GM19025 (cell line): ENCODE data around the gene PERM1.
"Not testable (repeated sequence)": the region's sequence is repeated elsewhere in the genome, so short reads cannot be mapped to it uniquely, and the experiment has no call there.

ENCODE experiments used
- ATAC-seq: cut with Tn5 transposase; IDR thresholded peaks from one replicate; pipeline ENCODE4 v1.9.1; 2021; ENCODE audit warnings: mild to moderate bottlenecking, low read depth, moderate library complexity; ENCODE audit not compliant: unreplicated experiment

Gene PERM1

DNA sequence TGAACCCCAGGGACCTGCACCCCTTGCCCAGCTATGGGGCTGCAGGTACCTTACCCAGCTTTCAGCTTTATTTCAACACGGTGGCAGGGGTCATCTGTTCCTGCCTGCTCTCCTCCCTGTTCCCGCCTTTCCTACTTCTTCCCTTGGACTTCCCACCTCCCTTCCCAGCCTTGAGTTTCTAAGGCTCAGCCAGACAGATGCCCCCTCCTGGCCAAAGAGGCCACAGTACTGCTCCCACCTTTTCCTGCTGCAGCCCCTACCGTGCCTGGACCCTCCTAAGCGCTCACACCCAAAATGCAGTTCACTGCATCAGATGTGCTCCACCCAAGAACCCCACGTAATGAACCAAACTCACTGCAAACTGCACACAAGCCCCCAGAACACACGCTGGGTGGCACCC lies 30.5 kb downstream of the PERM1 start:
- no peak for ATAC-seq

DNA sequence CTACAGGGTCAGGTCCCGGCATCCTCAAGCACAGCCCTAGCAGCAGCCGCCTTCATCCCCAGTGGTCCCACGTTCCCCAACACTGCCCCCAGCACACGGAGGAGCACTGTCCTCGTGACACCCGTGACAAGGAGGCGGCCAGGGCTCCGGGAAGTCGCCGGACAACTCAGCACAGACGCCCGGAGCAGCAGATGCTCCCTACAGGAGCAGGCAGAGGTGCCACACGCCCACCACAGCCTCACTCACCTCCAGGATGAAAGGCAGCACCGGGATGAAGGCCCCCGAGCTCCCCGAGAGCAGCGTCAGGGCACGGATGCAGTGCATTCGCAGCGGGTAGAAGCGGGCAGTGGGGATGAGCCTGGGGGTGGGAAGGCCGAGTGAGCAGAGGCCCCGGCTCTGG lies 31.0 kb downstream of the PERM1 start:
- ATAC-seq = no peak

DNA sequence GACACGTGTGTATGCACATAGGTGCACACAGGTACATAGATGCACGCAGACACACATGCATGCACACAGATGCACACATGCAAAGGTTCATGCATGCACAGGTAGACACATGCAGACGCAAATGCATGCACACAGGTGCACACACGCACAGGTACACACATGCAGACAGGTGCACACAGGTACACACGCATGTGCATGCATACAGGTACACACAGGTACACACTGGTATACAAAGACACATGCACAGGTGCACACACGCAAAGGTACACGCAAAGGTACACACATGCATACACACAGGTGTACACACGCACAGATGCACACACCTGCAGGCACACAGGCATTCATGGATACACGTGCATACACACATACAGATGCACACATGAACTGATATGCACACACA lies 31.6 kb downstream of the PERM1 start:
- no peak for ATAC-seq

DNA sequence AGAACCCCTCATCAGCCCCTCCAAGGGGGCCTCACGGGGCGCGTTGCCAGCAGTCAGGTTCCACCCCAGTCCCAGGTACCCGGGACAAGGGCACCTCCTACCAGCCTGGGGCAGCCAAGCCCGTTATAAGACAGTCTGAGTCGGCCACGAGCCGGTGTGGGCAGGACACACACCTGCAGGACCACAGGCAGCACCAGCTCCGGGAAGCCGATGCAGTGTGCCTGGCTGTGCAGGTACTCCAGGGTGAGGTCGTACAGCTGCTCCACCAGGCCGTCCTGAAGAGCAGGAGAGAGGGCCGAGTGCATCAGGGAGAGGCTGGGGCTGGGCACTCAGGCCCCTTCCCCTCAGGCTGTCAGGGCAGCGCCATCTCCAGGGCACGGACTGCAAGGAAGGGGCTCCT lies 33.9 kb downstream of the PERM1 start:
- ATAC-seq = no peak

DNA sequence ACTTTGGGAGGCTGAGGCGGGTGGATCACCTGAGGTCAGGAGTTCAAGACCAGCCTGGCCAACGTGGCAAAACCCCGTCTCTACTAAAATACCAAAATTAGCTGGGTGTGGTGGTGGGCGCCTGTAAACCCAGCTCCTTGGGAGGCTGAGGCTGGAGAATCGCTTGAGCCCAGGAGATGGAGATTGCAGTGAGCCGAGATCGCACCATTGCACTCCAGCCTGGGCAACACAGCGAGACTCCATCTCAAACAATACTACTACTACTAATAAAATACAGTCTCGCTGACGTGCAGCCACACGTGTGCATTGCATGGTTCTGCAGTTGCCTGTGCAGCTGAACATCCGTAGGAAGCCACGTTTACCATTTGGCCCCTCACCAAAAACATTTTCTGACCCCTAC lies 35.1 kb downstream of the PERM1 start:
- ATAC-seq = not testable (repeated sequence)

DNA sequence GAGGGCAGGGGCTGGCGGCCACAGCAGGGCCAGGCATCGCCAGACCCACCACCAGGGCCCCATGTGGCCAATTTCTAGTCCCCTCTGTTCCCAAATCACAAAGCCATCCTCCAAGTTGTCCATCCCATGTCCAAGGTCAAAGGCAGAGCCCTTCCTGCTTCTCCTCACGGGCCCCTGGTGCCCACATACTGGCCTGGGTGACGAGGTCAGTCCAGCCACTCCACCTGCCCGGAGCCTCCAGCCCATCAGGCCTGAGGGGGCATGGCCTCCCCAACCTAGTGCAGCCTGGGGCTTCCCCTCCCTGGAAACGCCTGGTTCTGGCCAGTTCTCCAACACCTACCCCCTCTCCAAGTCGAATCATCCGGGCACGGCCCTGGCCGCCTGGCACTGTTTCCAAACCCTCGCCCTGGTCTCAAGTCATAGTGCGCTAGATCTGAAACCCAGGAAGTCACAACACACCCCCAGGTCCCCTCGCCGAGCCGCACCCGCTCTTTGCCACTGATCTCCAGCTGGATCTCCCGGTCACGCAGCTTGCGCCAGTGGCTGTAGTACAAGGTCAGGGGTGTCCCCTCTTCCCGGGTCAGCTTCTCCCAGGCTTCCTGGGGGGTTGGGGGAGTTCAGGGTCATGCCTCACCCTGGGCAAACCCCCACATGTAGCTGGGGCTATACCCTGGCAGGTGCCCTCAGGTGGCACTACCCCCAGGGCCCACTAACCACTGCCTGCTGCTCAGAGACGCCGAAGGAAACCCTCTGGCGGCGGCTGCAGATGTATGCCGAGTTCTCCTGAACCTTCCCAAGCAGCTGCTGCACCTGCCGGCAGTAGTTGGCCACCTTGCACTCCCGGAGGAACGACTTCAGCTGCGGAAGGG lies 36.0 kb downstream of the PERM1 start:
- ATAC-seq = no peak

DNA sequence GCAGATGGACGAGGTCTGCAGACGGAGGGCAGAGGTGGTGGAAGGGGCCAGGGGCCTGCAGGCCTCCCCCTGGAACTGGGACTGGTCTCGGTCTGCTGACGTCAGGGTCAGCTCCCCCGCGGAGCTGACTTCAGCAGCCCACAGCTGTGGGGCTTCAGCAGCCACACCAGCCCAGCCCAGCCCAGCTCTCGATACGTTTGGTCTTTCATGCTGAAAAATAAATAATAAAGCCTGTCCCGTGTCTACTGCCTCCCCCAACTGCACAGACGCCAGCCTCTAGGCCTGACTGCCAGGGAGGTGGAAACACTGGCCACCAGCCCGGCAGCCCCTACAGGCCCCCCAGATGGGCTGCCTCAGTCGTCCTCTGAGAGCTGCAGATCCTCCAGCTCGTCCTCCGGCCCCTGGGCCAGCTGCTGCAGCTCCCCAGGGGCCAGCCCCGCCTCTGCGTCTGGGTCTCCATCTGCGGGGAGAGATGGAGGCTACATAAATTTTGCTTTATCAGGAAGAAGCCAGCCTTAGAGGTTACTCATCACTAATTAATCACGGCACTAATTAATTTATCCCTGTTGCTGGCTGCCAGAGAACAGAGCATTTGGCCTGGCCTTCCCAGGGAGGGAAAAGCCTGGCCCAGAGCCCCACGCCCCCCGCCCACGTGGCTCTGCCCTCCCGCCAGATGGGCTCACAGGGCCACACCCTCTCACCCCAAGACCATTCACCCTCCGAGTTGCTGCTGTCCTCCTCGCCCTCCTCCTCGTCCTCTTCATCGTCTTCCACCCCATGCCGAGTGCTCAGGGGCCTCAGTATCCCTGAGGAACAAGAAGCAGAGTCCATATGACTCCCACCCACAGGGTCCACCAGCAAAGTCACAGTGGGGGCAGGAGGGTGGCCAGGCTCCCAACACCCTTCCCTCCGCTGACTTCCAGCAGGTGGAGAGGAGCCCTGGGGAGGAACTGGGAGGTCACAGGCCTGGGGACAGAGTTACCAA lies 37.3 kb downstream of the PERM1 start:
- ATAC-seq = no peak

DNA sequence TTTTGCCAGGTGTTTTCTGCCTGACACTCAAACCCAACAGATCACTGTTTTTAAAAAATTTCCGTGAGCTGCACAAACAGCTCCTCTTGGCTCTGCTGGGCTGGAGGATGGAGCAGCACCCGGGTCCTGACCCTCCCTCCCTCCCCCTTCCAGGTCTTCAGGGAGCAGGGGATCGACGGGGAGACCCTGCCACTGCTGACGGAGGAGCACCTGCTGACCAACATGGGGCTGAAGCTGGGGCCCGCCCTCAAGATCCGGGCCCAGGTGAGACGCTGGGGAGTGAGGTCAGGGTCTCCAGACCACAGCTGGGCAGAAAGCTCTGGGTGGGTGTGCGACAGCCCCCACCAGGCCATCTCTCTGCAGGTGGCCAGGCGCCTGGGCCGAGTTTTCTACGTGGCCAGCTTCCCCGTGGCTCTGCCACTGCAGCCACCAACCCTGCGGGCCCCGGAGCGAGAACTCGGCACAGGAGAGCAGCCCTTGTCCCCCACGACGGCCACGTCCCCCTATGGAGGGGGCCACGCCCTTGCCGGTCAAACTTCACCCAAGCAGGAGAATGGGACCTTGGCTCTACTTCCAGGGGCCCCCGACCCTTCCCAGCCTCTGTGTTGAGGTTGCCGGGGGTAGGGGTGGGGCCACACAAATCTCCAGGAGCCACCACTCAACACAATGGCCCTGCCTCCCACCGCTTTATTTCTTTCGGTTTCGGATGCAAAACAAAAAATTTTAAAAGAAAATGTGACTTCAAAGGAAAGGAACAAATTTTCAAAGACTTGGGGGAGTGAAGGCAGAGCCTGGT lies 38.1 kb downstream of the PERM1 start:
- no peak for ATAC-seq

DNA sequence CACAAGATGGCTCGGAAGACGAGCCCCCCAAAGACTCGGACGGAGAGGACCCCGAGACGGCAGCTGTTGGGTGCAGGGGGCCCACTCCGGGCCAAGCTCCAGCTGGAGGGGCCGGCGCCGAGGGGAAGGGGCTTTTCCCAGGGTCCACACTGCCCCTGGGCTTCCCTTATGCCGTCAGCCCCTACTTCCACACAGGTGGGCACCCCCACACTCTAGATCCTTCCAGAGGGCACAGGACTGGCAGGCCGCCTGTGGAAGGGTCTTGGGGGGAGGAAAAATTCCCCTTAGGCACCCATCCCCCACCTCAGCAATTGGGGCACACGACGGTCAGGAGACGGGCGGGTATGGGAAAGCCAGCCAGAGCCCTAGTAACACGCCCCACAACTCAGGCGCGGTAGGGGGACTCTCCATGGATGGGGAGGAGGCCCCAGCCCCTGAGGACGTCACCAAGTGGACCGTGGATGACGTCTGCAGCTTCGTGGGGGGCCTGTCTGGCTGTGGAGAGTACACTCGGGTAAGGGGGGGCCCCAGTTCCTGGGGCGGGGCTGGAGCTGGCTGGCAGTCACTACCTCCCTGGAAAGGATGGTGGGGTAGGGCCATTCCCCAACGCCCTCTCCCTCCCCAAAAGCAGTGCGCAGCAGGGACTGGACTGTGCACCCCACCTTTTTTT lies 38.9 kb downstream of the PERM1 start:
- ATAC-seq = no peak

DNA sequence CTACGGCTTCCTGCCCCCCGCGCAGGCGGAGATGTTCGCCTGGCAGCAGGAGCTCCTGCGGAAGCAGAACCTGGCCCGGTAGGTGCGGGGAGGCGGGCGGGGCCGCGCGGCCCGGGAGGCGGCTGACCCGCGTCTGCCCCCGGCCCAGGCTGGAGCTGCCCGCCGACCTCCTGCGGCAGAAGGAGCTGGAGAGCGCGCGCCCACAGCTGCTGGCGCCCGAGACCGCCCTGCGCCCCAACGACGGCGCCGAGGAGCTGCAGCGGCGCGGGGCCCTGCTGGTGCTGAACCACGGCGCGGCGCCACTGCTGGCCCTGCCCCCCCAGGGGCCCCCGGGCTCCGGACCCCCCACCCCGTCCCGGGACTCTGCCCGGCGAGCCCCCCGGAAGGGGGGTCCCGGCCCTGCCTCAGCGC lies 39.5 kb downstream of the PERM1 start:
- ATAC-seq = no peak

DNA sequence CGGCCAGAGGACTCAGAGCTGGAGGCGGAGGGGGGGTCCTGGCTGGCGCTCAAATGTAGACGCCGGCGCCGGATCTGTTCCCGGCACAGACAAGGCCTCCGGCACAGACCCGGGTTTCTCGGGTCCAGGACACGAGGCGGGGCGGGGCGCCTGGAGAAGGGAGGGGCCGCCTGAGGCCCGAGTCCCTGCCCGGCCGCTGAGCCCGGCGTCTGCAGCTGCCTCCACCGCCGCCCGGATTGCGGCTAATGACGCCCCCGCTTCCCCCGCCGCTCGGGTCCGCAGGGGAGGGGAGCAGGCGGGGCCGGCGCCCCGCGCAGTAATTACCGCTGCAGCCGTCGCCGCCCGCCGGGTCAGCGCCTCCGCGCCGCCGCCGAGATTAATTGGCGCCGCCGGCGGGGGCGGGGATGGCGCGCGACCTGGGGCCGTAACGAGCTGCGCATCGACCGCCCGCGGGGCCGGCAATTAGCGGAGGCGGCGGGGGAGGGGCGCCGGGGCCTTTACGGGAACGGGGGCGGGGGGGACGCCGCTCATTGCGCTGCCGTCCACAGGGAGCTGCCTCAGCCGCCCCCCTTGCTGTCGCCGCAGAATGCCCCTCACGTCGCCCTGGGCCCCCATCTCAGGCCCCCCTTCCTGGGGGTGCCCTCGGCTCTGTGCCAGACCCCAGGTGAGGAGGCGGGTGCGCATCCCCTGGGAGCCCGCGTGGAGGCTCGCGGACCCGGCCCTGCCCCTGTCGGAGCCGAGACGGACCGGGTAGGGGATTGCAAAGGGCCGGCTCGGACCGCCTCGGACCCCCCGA lies 40.1 kb downstream of the PERM1 start:
- no peak for ATAC-seq

DNA sequence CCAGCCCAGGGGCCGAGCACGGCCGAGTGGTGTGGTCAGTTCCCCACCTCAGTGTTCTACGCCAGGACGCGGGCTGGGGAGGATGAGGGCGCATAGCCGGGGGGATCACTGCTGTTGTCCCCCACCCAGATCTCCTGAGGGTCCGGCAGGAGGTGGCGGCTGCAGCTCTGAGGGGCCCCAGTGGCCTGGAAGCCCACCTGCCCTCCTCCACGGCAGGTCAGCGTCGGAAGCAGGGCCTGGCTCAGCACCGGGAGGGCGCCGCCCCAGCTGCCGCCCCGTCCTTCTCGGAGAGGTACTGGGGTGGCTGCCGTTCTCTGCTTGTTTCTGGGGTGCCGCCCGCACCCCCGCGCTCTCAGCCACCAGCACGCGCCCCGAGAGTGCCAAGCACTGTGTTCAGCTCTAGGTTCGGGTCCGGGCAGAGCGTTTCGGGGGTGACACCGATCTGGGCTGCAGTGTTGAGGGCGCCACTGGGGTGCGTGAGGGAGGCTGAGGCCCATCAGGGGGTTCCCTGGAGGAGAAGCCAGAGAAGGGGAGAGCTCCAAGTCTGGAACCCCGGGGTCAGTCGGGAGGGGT lies 40.8 kb downstream of the PERM1 start:
- no peak for ATAC-seq

DNA sequence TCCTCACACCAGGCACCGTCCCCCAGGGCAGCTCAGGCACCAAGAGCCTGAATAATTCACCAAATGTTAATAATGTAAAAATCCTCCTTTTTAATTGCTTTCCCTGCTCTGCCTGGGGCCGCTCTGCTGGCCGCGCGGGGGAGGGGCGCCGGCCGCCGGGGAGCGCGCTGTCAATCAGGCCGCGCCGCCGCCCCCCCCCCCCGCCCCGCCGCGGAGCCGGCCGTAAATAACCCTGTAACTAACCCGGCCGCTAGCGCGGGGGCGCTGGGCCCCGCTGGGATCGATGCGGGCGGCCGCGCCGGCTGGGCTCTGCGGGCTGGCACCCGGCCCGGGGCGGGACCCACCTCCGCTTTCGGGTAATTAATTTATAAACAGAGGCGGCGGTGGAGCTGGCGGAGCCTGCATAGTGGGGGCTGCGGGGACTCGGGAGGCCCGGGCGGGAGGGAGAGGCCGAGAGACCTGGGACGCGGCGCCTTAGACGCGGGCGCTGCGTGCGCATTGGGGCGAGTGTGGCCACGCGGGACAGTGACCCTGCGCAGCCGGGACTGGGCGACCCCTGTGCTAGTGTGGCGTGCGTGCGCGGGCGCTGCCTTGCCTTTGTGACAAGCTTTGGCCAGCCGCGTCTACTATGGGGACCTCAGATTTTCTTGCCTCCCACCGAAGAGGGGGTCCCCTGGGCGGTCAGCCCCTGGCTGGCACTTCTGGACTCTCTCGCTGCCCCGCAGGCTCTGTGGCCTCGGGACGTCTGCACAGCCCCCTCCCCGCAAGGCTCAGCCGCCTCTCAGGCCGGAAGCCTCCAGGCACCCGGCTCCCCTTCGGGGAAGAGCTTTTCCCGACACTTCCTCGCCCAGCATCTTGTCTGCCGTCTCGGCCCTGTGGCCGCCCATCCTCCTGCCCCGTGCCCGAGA lies 41.5 kb downstream of the PERM1 start:
- ATAC-seq = no peak

DNA sequence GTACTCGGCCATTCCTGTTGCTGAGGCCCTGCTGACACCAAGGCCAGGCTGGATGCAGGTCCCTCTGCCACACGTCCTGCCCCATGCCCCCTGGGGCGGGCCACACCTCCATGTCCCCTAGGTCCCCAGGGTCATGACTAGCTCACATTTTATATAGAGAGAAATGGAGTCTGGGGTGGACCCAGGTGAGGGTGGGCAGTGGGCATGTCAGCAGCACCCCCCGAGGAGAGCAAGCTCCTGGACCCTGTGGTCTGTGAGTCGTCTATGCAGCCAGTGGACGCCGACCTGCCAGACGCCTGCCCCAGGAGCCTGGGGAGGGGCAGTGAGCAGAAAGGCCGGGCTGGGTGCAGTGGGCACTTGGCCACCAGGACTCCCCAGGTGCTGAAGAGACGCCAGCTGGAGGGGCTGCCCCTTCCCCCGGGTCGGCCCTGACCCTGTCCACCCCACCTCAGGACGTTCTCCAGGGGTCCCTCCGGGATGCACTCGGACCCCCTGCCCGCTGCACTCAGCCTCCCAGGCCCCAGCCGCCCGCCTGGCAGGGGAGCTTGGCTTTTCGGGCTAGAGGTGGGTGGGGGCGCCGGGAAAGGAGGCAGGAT lies 42.3 kb downstream of the PERM1 start:
- ATAC-seq = no peak

DNA sequence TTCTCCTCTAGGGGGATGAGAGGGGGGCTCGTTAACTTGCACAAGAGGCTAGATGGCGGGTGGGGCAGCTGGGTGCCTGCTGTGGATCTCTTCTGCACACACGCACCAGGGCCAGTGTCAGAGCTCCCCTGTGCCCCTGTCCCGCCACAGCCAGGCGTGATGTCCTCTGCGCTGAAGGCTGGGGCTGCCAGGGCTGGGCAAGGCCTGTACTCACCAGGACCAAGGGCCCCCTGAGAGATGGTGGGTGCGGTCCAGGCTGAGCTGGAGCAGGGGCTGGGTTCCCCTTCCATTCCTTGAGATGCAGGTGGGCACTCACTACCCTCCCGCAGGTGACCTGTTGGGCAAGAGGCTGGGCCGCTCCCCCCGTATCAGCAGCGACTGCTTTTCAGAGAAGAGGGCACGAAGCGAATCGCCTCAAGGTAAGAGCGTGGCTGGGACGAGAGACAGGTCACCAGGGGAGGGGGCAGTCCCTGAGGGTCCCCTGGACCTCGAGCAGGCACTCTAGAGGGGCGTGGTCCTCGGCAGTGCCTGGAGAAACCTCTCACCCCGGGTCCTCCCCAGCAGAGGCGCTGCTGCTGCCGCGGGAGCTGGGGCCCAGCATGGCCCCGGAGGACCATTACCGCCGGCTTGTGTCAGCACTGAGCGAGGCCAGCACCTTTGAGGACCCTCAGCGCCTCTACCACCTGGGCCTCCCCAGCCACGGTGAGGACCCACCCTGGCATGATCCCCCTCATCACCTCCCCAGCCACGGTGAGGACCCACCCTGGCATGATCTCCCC lies 43.0 kb downstream of the PERM1 start:
- ATAC-seq = no peak

DNA sequence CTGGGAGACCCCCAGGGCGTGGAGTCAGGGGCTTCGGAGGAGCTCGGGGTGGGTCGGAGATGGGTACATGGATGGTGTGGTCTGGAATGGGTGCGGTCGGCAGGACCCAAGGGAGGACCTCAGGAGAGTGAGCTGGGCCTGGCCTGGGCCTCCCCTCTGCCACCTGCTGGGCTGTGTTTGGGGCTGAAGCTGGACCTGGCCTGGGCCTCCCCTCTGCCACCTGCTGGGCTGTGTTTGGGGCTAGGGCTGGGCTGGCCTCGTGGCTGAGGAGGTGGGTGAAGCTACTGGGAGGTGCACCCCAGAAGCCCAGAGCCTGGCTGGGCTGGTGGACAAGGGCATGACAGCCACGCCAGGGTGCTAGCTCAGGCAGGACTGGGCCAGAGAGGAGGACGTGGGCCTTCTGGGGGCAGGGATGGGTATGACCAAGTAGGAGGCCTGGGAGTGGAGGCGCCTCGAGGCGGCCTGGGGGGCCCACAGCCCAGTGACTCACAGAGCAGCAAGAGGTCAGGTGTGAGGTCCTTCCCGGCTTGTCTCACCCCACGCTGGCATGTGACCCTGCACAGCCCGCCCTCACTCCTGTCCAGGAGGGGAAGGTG lies 43.7 kb downstream of the PERM1 start:
- no peak for ATAC-seq
